DOHH2 (cell line): ENCODE results near the gene ZBTB46.

Source experiments
- EZH2phosphoT487 ChIP-seq: fragments of 200-600 bp; sonication (generic); IDR thresholded peaks from 2 replicates; pipeline ENCODE4 v1.6.1; 2017; ENCODE audit warnings: borderline replicate concordance, mild to moderate bottlenecking, antibody characterized with exemption, low read length, moderate library complexity, mixed read lengths
- TF ChIP-seq, protein P1 (sequence below): fragments of 200-600 bp; sonication (generic); IDR thresholded peaks from one replicate; pipeline ENCODE4 v1.5.1; 2014; ENCODE audit warnings: antibody characterized with exemption, mild to moderate bottlenecking, low read depth, low read length; ENCODE audit not compliant: poor library complexity, severe bottlenecking

DNA sequence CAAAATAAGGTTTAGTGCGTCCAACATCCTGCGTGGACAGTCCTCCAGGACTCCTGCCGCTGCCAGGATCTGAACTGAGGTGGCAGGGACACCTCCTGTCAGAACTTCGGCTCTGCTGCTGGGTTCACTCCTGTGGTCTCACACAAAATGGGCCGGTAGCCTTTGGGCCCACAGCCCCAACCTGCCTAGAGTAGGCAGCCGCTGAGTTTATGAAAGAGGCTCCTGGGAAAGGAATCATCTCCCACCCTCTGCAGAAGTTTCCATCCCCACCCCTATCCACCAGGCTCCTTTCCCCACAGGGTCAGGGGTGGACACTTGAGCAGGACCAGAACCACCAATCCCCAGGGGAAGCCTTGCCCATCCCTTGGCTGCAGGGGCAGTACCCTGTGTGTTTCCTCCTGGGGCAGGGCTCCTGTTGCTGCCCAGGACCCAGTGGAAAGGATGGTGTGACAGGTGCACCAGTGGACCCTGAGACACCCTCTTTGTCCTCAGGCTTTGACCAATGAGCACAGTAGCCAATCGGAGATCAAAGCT is 28.2 kb upstream of the ZBTB46 start:
- TF ChIP-seq, protein P1, sequence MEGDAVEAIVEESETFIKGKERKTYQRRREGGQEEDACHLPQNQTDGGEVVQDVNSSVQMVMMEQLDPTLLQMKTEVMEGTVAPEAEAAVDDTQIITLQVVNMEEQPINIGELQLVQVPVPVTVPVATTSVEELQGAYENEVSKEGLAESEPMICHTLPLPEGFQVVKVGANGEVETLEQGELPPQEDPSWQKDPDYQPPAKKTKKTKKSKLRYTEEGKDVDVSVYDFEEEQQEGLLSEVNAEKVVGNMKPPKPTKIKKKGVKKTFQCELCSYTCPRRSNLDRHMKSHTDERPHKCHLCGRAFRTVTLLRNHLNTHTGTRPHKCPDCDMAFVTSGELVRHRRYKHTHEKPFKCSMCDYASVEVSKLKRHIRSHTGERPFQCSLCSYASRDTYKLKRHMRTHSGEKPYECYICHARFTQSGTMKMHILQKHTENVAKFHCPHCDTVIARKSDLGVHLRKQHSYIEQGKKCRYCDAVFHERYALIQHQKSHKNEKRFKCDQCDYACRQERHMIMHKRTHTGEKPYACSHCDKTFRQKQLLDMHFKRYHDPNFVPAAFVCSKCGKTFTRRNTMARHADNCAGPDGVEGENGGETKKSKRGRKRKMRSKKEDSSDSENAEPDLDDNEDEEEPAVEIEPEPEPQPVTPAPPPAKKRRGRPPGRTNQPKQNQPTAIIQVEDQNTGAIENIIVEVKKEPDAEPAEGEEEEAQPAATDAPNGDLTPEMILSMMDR, result no peak
- no peak for TF ChIP-seq EZH2phosphoT487
